ENCODE measurements around the gene TPI1.

Gene TPI1

GRCh38 chr12:6828781-6829535 is 38.4 kb upstream of the TPI1 start:
- no peak for DNase-seq (ENCODE audit: low read depth)

DNA sequence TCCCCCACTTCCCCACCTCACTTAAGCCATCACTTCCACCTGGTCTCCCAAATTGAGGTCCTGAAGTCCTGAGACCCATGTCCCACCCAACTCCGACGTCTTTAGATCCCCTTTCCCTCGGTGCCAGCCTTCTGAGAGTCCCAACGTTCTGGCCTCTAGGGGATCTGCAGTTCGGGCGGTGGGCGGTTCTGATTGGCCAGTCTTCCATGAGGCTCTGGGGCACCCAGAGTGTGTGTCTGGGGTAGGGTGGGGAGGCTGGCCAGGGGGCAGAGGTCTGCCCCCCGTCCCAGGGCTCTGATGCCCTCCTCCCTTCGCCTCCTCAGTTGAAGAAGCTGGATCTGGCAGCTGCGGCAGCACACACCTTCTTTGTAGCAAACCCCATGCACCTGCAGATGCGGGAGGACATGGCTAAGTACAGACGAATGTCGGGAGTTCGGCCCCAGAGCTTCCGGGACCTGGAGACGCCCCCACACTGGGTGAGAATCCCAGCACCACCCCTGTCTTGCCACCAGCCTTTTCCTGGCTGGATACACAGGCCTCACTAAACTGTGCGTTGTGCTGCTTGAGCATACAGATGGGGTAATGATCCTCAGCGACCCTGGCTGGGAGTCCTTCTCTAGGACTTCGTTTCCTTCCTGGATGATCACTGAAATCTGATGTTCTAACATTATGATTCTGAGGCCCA is 37.7 kb upstream of the TPI1 start:
- DNase-seq (ENCODE audit: low read depth): no peak

DNA sequence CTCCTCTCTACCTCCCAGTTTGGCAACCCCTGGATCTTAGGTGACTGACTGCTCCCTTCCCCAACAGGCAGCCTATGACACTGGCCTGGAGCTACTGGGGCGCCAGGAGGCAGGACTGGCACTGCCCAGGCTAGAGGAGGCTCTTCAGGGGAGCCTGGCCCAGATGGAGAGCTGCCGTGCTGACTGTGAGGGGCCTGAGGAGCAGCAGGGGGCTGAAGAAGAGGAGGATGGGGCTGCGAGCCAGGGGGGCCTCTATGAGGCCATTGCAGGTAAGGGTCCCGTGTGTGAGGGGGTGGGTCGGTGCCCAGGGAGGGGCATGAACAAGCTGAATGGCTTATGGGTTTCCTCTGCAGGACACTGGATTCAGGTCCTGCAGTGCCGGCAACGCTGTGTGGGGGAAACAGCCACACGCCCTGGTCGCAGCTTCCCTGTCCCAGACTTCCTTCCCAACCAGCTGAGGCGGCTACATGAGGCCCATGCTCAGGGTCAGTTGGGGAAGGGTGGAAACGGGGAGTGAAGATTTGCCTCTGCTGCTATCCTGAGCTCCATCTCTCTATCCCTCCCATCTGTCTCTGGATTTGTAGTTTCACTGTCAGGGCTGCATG is 36.9 kb upstream of the TPI1 start:
- DNase-seq (ENCODE audit: low read depth): no peak

- no peak for DNase-seq (ENCODE audit: low read depth)
These were observed 36.3 kb upstream of the TPI1 start for GRCh38 chr12:6830999-6831398.

DNA sequence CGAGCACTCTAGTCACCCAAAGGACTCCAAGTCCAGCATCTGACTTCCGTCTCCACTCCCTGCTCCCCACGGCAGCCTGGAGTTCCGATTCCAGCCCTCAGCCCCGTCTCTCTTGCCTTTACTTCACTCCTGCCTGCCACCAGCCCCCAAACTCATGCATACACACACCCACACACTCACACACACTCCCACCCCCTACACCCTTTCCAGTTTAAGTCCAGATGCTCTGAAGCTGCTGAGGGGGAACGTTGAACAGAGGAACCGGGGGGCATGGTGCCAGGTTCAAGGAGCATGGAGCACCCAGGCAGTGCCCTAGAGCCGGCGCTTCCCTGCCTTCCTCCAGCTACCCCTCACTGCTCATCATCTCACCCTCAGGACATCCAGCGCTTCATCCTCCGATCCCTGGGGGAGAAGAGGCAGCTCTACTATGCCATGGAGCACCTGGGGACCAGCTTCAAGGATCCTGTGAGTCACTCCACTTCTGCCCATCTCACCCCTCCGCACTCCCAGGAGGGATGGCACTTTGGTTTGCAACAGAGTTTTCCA is 35.8 kb upstream of the TPI1 start:
- DNase-seq (ENCODE audit: low read depth): no peak

GRCh38 chr12:6832125-6832524 is 35.2 kb upstream of the TPI1 start:
- DNase-seq (ENCODE audit: low read depth): no peak

- no peak for DNase-seq (ENCODE audit: low read depth)
These were observed 34.0 kb upstream of the TPI1 start for GRCh38 chr12:6833189-6833890.

DNA sequence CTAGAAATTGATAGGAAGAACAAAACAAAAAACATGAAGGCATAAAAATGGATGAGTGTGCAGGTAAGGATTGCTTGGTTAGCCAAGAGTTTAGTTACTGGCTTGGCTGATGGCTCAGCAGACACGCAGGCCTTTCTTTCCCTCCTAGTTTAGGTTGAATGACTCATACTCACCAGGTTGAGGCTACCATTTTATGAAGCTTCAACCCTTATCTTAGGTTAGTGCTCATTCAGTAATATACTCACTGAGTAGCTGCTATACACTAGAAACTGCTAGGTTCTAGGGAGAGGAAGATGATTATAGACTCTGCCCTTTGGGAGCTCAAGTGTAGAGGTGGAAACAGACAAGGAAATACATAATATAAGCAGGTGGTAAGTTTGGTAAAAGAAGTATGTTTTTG is 33.1 kb upstream of the TPI1 start:
- DNase-seq (ENCODE audit: low read depth): no peak

DNA sequence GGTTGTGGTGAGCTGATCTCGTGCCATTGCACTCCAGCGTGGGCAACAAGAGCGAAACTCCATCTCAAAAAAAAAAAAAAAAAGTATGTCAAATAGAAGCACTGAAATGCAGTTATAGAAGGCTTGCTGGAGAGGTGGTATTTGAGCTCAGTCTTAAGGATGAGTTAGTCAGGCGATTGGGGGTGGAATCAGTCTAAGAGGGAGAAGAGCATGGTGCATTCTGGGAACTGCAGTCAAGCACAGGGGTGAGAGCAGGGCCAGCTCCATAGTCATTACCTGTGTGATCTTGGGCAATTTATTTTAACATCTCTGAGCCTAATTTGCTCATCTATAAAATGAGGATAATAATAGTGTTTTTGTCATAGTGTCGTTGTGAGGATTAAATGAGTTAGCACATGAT is 32.5 kb upstream of the TPI1 start:
- DNase-seq (ENCODE audit: low read depth): no peak

- DNase-seq (ENCODE audit: low read depth): no peak
These were observed 30.5 kb upstream of the TPI1 start for GRCh38 chr12:6836851-6837250.

DNA sequence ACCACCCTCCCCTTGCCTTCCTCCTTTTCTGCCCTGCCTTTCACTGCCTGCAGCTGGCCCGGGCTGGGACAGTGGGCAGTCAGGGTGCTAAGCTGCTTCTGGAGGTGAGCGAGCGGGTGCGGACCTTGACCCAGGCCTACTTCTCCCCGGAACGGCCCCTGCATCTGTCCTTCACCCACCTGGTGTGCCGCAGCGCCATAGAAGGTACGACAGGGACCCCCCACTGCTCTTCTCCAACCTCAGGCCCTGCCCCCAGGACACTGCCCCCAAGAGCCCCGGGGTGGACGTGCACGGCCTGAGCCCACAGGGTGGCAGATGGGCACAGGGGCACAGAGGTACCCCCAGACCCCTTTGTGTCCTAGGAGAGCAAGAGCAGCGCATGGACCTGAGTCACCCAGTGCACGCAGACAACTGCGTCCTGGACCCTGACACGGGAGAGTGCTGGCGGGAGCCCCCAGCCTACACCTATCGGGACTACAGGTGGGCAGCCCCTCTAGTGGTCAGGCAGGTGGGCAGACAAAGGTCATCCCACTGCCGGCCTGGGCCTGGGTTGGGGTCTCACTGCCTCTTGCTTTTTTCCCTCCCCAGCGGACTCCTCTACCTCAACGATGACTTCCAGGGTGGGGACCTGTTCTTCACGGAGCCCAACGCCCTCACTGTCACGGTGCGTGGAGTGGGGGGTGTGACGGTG is 29.8 kb upstream of the TPI1 start:
- no peak for DNase-seq (ENCODE audit: low read depth)

- no peak for DNase-seq (ENCODE audit: low read depth)
These were observed 28.5 kb upstream of the TPI1 start for GRCh38 chr12:6838854-6839253.

GRCh38 chr12:6839482-6840201 is 27.7 kb upstream of the TPI1 start:
- DNase-seq (ENCODE audit: low read depth): no peak

- DNase-seq (ENCODE audit: low read depth): no peak
These were observed 27.0 kb upstream of the TPI1 start for GRCh38 chr12:6840330-6840729.

- DNase-seq (ENCODE audit: low read depth): no peak
These were observed 26.4 kb upstream of the TPI1 start, which contains the start of gene GNB3 for GRCh38 chr12:6840761-6841515. GNB3 (plus strand) TSS chr12:6840925; CDS start chr12:6841288, 363 bp downstream.

GRCh38 chr12:6842075-6842474 is 25.3 kb upstream of the TPI1 start:
- no peak for DNase-seq (ENCODE audit: low read depth)

- no peak for DNase-seq (ENCODE audit: low read depth)
These were observed 24.0 kb upstream of the TPI1 start for GRCh38 chr12:6843118-6843902.

DNA sequence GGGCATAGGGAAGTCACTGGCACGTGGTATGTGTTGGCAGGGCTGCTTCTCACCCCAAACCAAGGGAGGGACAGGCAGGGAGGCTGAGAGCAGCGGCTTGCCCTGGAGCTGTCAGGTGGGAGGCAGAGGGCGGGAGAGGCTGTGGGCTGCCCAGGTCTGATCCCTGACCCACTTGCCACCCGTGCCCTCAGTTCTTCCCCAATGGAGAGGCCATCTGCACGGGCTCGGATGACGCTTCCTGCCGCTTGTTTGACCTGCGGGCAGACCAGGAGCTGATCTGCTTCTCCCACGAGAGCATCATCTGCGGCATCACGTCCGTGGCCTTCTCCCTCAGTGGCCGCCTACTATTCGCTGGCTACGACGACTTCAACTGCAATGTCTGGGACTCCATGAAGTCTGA is 21.9 kb upstream of the TPI1 start:
- DNase-seq (ENCODE audit: low read depth): no peak

DNA sequence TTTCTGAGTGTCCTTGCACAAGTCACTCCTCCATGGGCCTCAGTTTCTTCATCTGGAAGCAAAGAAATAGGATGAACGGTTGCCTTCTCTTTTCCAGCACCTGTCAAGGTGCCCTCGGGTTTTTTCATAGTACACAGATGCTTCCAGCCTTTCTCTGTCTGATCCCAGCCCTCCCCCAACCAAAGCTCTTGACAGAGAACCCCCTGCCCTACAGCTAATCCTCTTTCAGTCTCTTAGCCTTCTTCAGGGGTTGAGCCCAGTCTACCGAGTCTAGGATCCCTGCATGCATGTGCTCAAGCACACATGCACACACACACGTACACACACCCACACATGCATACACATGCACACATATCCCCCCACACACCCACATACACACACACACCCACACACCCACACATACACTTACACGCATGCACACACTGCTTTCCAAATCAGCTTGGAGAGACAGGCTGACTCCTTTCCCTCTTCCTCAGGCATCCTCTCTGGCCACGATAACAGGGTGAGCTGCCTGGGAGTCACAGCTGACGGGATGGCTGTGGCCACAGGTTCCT is 20.9 kb upstream of the TPI1 start:
- DNase-seq (ENCODE audit: low read depth): no peak
